ENCODE results near the gene NMRK2. TPM values are rescaled to one million over a fixed set of nuclear protein-coding genes. Genes with fewer than 3 reads are reported as not detected.
"Not testable (repeated sequence)": the region's sequence is repeated elsewhere in the genome, so short reads cannot be mapped to it uniquely, and the experiment has no call there.

The NMRK2 gene
- not detected for total RNA-seq

DNA sequence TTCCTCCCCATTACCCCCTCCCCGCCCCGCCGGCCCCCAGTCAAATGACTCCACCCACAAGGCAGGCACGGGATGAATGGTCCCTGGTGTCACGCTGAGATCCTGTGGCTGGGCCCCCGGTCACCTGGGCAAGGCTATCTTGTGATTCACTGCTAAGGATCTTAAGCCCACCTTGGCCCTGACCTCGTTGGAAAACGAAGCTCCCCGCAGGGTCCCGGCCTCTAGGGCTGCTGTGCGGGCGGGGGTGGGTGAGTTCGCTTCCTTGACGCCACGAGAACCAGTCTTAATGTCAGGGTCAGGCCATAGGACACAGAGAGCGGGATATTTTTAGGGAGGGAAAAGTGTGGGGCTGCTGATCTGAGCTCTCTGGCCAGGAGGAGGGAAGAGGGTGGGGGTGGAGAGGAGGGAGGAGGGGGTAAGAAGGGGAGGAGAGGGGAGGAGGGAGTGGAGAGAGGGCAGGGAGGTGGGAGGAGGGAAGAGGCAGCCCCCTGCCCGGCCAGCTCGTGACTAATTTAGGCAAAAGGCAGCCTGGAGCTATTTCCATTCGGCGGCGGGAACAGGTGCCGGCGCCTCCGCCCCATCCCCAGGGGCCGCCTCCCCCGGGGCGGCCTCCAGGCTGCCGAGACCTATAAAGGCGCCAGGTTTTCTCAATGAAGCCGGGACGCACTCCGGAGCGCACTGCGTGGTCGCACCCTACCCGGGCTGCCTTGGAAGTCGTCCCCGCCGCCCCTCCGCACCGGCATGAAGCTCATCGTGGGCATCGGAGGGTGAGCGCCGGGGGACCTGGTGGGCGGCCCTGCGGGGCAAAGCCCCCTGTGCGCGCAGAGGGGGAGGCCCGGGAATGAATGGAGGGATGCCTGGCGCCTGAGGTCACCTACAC lies at the start of gene NMRK2:
TSS of gene NMRK2 (plus strand) at position 139 of the 880 bp plus-strand sequence. CDS start at position 742, 603 bp downstream.
- Histone ChIP-seq H3K27me3 (ENCODE audit: insufficient read depth, low read length) (peaks cover 7% of the 10 kb centered on the region), H3K9me3 (ENCODE audit: low read depth, low read length) (no peaks in the 10 kb centered on the region), H3K4me3 (ENCODE audit: low read length) (no peak within 1 kb of the TSS), H3K4me1 (ENCODE audit: insufficient read depth, low read length) (no peaks in the 10 kb centered on the region)

GRCh38 chr19:3890591-3890990 lies 42.3 kb upstream of the NMRK2 start:
- H3K9me3 ChIP-seq (ENCODE audit: low read depth, low read length): no peaks in the 10 kb centered on the region
- H3K4me1 ChIP-seq (ENCODE audit: insufficient read depth, low read length): no peaks in the 10 kb centered on the region
- H3K4me3 ChIP-seq (ENCODE audit: low read length): no peak overlapping the region
- H3K27me3 ChIP-seq (ENCODE audit: insufficient read depth, low read length): no peaks in the 10 kb centered on the region

- Histone ChIP-seq H3K4me3 (ENCODE audit: low read length) (no peak overlapping the region), H3K9me3 (ENCODE audit: low read depth, low read length) (no peaks in the 10 kb centered on the region), H3K27me3 (ENCODE audit: insufficient read depth, low read length) (no peaks in the 10 kb centered on the region), H3K4me1 (ENCODE audit: insufficient read depth, low read length) (no peaks in the 10 kb centered on the region)
Measured at GRCh38 chr19:3893509-3894179, 39.2 kb upstream of the NMRK2 start.

DNA sequence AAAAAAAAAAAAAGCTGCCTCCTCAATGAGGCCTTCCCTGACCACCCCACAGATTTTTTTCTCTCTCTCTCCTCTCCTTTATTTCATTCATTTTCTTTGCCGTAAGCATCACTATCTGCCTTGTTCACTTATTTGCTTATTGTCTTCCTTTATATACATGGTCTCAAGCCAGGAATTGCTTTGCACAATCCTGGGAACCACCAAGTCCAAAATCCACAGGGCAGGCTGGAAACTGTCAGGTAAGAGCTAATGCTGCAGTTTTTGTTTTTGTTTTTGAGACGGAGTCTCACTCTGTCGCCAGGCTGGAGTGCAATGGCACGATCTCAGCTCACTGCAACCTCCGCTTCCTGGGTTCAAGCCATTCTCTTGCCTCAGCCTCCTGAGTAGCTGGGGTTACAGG lies 37.9 kb upstream of the NMRK2 start:
- not testable (repeated sequence) for H3K4me3 ChIP-seq (ENCODE audit: low read length); H3K9me3 ChIP-seq (ENCODE audit: low read depth, low read length); H3K4me1 ChIP-seq (ENCODE audit: insufficient read depth, low read length); H3K27me3 ChIP-seq (ENCODE audit: insufficient read depth, low read length)

DNA sequence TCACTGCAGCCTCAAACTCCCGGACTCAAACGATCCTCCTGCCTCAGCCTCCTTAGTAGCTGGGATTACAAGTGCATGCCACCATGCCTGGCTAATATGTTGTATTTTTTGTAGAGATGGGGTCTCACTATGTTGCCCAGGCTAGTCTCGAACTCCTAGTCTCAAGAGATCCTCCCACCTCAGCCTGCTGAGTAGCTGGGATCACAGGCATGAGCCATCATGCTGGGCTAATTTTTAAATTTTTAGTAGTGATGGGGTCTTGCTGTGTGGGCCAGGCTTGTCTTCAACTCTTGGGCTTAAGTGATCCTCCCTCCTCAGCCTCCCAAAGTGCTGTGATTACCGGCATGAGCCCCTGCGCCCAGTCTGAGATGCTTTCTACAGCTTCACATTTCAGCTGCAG lies 37.1 kb upstream of the NMRK2 start:
- Histone ChIP-seq H3K4me1 (ENCODE audit: insufficient read depth, low read length) (no peaks in the 10 kb centered on the region), H3K4me3 (ENCODE audit: low read length) (no peak overlapping the region), H3K9me3 (ENCODE audit: low read depth, low read length) (no peaks in the 10 kb centered on the region), H3K27me3 (ENCODE audit: insufficient read depth, low read length) (no peaks in the 10 kb centered on the region)

- Histone ChIP-seq H3K27me3 (ENCODE audit: insufficient read depth, low read length) (no peaks in the 10 kb centered on the region), H3K4me3 (ENCODE audit: low read length) (no peak overlapping the region), H3K9me3 (ENCODE audit: low read depth, low read length) (no peaks in the 10 kb centered on the region), H3K4me1 (ENCODE audit: insufficient read depth, low read length) (no peaks in the 10 kb centered on the region)
Measured at GRCh38 chr19:3897936-3898335, 34.9 kb upstream of the NMRK2 start.

GRCh38 chr19:3898426-3898825 lies 34.4 kb upstream of the NMRK2 start:
- Histone ChIP-seq H3K9me3 (ENCODE audit: low read depth, low read length) (no peaks in the 10 kb centered on the region), H3K27me3 (ENCODE audit: insufficient read depth, low read length) (no peaks in the 10 kb centered on the region), H3K4me3 (ENCODE audit: low read length) (no peak overlapping the region), H3K4me1 (ENCODE audit: insufficient read depth, low read length) (no peaks in the 10 kb centered on the region)

DNA sequence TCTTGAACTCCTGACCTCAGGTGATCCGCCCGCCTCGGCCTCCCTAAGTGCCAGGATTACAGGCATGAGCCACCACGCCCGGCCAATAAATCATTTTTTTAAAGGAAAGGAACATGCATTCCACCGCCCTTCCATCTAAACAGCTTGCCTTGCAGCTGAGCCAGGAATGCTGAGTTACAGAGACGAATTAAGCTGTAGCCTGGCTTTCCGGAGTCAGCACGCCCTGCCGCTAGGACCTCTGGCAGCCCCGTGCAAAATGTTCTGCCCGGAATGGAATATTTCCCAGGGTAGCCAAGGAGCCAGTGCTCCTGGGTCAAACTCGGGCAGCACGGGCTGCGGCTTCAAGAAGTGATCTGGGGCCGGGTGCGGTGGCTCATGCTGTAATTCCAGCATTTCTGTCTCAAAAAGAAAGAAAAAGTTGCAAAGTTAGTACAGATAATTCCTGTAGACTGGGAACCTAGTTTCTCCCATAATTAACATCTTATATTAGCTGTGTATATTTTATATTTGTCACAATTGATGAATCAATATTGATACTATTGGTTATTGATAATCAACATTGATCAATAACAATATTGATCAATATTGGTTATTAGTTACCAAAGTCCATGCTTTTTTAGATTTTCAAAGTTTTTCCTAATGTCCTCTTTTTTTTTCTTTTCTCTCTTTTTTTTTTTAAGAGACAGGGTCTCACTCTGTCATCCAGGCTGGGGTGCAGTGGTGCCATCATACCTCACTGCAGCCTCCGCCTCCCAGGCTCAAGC lies 33.2 kb upstream of the NMRK2 start:
- Histone ChIP-seq H3K9me3 (ENCODE audit: low read depth, low read length) (no peaks in the 10 kb centered on the region), H3K27me3 (ENCODE audit: insufficient read depth, low read length) (no peaks in the 10 kb centered on the region), H3K4me3 (ENCODE audit: low read length) (no peak overlapping the region), H3K4me1 (ENCODE audit: insufficient read depth, low read length) (no peaks in the 10 kb centered on the region)

GRCh38 chr19:3902317-3902973 lies 30.4 kb upstream of the NMRK2 start:
- H3K4me1 ChIP-seq (ENCODE audit: insufficient read depth, low read length): no peaks in the 10 kb centered on the region
- no peaks in the 10 kb centered on the region for H3K27me3 ChIP-seq (ENCODE audit: insufficient read depth, low read length)

DNA sequence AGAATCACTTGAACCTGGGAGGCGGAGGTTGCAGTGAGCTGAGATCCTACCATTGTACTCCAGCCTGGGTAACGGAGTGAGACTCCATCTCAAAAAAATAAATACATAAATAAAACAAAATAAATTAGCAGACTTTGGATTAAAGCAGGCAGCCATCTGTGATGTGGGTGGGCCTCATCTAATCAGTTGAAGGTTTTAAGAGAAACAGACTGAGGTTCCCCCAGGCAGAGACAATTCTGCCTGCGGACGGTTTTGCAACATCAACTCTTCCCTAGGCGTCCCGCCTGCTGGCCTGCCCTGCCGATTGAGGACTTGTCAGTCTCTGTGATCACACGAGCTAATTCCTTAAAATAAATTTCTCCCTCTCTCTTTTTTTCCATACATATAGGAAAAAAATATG lies 28.6 kb upstream of the NMRK2 start:
- Histone ChIP-seq H3K9me3 (ENCODE audit: low read depth, low read length) (no peaks in the 10 kb centered on the region), H3K4me3 (ENCODE audit: low read length) (no peak overlapping the region), H3K4me1 (ENCODE audit: insufficient read depth, low read length) (no peaks in the 10 kb centered on the region), H3K27me3 (ENCODE audit: insufficient read depth, low read length) (no peaks in the 10 kb centered on the region)

More at GRCh38 chr19:3902317-3902973, 30.4 kb upstream of the NMRK2 start:
- no peaks in the 10 kb centered on the region for H3K9me3 ChIP-seq (ENCODE audit: low read depth, low read length)
- no peak overlapping the region for H3K4me3 ChIP-seq (ENCODE audit: low read length)

DNA sequence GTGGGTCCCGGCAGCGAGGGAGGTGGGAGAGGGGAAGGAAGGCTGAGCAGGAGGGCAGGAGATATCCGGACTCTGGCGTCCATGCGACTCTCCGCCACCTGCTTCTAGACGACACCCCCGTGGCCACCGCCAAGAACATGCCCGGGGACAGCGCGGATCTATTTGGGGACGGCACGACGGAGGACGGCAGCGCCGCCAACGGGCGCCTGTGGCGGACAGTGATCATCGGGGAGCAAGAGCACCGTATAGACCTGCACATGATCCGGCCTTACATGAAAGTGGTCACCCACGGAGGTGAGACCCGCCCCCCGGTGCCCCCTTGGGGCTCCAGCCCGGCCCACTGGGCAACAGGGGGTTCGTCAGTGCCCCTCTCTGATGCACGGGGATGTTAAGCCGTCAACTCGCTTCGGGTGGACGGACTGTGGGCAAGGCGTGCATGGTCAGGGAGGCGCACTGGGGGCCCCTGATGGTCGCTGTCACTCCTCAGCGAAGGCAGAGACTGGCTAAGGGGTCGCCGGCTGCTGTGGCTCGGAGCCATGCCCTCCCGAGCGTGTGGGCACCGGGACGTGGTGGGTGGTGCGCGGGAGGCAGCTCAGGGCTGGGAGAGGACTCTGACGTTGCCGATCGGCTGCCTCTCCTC lies 25.1 kb upstream of the NMRK2 start:
- H3K4me1 ChIP-seq (ENCODE audit: insufficient read depth, low read length): no peaks in the 10 kb centered on the region
- H3K27me3 ChIP-seq (ENCODE audit: insufficient read depth, low read length): no peaks in the 10 kb centered on the region
- no peaks in the 10 kb centered on the region for H3K9me3 ChIP-seq (ENCODE audit: low read depth, low read length)
- H3K4me3 ChIP-seq (ENCODE audit: low read length): no peak overlapping the region

DNA sequence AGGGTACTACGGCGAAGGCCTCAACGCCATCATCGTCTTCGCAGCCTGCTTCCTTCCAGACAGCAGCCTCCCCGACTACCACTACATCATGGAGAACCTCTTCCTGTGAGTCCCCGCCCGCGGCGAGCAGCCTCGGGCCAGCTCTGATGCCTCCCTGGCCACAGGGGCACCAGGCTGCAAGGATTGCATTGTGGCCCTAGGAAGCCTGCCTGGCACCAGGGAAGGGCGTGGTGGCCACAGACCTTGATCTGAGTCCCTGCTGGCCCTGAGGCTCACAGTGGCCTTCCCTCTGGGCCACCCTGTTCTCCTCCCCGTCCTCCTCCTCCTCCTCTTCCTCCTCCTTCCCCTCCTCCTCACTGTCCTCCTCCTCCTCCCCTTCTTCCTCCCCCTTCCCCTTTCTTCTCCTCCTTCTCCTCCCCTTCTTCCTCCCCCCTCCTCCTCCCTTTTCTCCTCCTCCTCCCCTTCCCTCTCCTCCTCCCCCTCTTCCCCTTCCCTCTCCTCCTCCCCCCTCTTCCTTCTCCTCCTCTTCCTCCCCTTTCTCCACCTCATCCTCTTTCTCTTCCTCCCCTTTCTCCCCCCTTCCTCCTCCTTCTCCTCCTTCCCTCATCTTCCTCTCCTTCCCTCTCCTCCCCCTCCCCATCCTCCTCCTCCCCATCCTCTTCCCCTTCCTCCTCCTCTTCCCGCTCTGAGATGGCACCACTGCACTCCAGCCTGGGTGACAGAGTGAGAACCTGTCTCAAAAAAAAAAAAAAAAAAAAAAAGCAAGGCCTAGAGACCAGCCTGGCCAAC lies 24.4 kb upstream of the NMRK2 start:
- no peak overlapping the region for H3K4me3 ChIP-seq (ENCODE audit: low read length)
- H3K27me3 ChIP-seq (ENCODE audit: insufficient read depth, low read length): no peaks in the 10 kb centered on the region
- no peaks in the 10 kb centered on the region for H3K4me1 ChIP-seq (ENCODE audit: insufficient read depth, low read length)
- H3K9me3 ChIP-seq (ENCODE audit: low read depth, low read length): no peaks in the 10 kb centered on the region

GRCh38 chr19:3910105-3910504 lies 22.8 kb upstream of the NMRK2 start:
- no peaks in the 10 kb centered on the region for H3K9me3 ChIP-seq (ENCODE audit: low read depth, low read length)
- no peak overlapping the region for H3K4me3 ChIP-seq (ENCODE audit: low read length)

DNA sequence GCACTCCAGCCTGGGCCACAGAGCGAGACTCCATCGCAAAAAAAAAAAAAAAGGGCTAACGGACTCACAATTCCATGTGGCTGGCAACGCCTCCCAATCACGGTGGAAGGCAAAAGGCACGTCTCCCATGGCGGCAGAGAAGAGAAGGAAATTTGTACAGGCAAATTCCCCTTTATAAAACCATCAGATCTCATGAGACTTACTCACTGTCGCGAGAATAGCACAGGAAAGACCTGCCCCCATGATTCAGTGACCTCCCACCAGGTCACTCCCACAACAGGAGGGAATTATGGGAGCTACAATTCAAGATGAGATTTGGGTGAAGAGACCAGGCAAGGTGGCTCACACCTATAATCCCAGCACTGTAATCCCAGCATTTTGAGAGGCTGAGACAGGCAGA lies 18.7 kb upstream of the NMRK2 start:
- no peaks in the 10 kb centered on the region for H3K9me3 ChIP-seq (ENCODE audit: low read depth, low read length)
- H3K4me1 ChIP-seq (ENCODE audit: insufficient read depth, low read length): no peaks in the 10 kb centered on the region
- H3K4me3 ChIP-seq (ENCODE audit: low read length): no peak overlapping the region
- no peaks in the 10 kb centered on the region for H3K27me3 ChIP-seq (ENCODE audit: insufficient read depth, low read length)

More at GRCh38 chr19:3910105-3910504, 22.8 kb upstream of the NMRK2 start:
- no peaks in the 10 kb centered on the region for H3K27me3 ChIP-seq (ENCODE audit: insufficient read depth, low read length)
- no peaks in the 10 kb centered on the region for H3K4me1 ChIP-seq (ENCODE audit: insufficient read depth, low read length)
